Lower lobe of right lung (tissue), 2 donors: Measurements from ENCODE around the gene ANK3. TPM values are rescaled to one million over a fixed set of nuclear protein-coding genes. Genes with fewer than 3 reads are reported as not detected.

ENCODE experiments used
- ATAC-seq, 2 donors: fragments of 200-7000 bp; cut with Tn5 transposase; one replicate each; pipeline ENCODE4 v1.9.1; 2020 to 2022; ENCODE audit warnings: mild to moderate bottlenecking in 2 of 2, moderate library complexity in 2 of 2
- DNase-seq: peaks from one replicate; pipeline ENCODE4 v3.0.0-alpha.2; 2020
- H3K27ac ChIP-seq: fragments of 200-600 bp; one replicate; pipeline ENCODE4 v1.8.0; 2022
- H3K27me3 ChIP-seq: fragments of 200-600 bp; one replicate; pipeline ENCODE4 v1.8.0; 2022; ENCODE audit warnings: low read depth
- H3K36me3 ChIP-seq: fragments of 200-600 bp; one replicate; pipeline ENCODE4 v1.8.0; 2022; ENCODE audit warnings: mild to moderate bottlenecking
- H3K4me1 ChIP-seq: fragments of 200-600 bp; one replicate; pipeline ENCODE4 v1.8.0; 2022
- H3K4me3 ChIP-seq: fragments of 200-600 bp; one replicate; pipeline ENCODE4 v1.8.0; 2022; ENCODE audit warnings: mild to moderate bottlenecking
- H3K9me3 ChIP-seq: fragments of 200-600 bp; one replicate; pipeline ENCODE4 v1.8.0; 2022
- intact Hi-C: fragments of 100-400 bp; cut with DNase I; formaldehyde crosslinking; loops from one replicate; pipeline ENCODE4 v1.11.0; 2022
- total RNA-seq: library from RNA; stranded (reverse); fragmentation: NEBNext Ultra II Directional; extraction: Animal tissue kit (Norgen Biotek cat#: 25700); gene quantifications from one replicate; pipeline ENCODE4 v1.2.1, GENCODE V29; 2021
- TF ChIP-seq, protein P1 (sequence below): fragments of 200-600 bp; IDR thresholded peaks from one replicate; pipeline ENCODE4 v1.8.0; 2022; ENCODE audit warnings: antibody characterized with exemption, mild to moderate bottlenecking
- donor health status: DM: no; HTN: yes; CAD: no; lungs with severe emphysema.

The ANK3 gene
- total RNA-seq, 1 donor from 2014 or later: 75.9 TPM

DNA sequence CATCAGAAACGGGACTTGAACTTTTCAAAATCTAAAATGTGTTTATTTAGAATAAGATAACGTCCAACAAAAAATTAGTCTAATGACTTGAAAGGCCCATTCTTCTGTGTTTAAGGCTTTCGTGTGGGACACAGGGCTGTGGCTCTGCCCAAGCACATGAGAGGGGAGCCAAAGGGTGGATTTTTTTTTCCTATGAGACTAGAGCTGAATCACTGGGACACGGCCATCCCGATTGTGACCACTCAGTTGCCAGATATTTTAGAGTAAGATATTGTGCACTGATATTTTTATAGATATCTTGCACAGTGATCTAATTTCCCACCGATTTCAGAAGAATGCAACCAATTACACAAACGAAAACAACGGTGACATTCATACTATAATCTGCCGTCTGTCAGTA, 99.9 kb downstream of the ANK3 start:
- TF ChIP-seq, protein P1, sequence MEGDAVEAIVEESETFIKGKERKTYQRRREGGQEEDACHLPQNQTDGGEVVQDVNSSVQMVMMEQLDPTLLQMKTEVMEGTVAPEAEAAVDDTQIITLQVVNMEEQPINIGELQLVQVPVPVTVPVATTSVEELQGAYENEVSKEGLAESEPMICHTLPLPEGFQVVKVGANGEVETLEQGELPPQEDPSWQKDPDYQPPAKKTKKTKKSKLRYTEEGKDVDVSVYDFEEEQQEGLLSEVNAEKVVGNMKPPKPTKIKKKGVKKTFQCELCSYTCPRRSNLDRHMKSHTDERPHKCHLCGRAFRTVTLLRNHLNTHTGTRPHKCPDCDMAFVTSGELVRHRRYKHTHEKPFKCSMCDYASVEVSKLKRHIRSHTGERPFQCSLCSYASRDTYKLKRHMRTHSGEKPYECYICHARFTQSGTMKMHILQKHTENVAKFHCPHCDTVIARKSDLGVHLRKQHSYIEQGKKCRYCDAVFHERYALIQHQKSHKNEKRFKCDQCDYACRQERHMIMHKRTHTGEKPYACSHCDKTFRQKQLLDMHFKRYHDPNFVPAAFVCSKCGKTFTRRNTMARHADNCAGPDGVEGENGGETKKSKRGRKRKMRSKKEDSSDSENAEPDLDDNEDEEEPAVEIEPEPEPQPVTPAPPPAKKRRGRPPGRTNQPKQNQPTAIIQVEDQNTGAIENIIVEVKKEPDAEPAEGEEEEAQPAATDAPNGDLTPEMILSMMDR: no peak
- intact Hi-C loops: no loop called here
- DNase-seq: no peak
- Histone ChIP-seq H3K4me3 (no peak overlapping the region), H3K4me1 (peaks cover 15% of the 10 kb centered on the region), H3K36me3 (no peaks in the 10 kb centered on the region), H3K9me3 (no peaks in the 10 kb centered on the region), H3K27ac (no peak overlapping the region), H3K27me3 (no peaks in the 10 kb centered on the region)
- no peak for ATAC-seq

GRCh38 chr10:60288256-60288655, 101.4 kb downstream of the ANK3 start:
- no peaks in the 10 kb centered on the region for H3K36me3 ChIP-seq
- H3K9me3 ChIP-seq: no peaks in the 10 kb centered on the region
- ATAC-seq: no peak
- no peaks in the 10 kb centered on the region for H3K27me3 ChIP-seq
- H3K27ac ChIP-seq: no peak overlapping the region
- no peak overlapping the region for H3K4me3 ChIP-seq
- intact Hi-C loops: no loop called here
- TF ChIP-seq, protein P1: no peak
- DNase-seq: no peak
- peaks cover 17% of the 10 kb centered on the region for H3K4me1 ChIP-seq

DNA sequence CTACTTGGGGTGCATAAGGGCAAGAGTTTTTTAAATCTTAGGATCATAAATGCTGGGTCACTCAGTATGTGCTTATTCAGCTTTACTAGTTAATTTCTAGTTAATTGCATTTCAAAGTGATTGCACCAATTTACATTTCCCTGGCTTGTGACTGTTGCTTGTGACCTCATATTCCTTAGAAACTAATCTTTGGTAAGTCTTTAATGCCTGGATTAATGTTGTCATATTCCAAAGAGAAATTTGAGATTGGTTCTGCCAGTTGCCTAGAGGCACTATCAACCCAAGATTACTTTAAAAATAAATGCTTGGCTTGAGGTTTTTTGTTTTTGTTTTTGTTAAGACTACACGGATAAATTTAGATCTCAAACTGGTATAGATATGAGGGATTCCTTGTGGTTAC, 103.1 kb downstream of the ANK3 start:
- no peak overlapping the region for H3K4me3 ChIP-seq
- TF ChIP-seq, protein P1: no peak
- no peak overlapping the region for H3K27ac ChIP-seq
- no peak for DNase-seq
- no peaks in the 10 kb centered on the region for H3K36me3 ChIP-seq
- peaks cover 11% of the 10 kb centered on the region for H3K4me1 ChIP-seq
- no peaks in the 10 kb centered on the region for H3K27me3 ChIP-seq
- H3K9me3 ChIP-seq: no peaks in the 10 kb centered on the region
- intact Hi-C loops: no loop called here
- ATAC-seq: no peak

DNA sequence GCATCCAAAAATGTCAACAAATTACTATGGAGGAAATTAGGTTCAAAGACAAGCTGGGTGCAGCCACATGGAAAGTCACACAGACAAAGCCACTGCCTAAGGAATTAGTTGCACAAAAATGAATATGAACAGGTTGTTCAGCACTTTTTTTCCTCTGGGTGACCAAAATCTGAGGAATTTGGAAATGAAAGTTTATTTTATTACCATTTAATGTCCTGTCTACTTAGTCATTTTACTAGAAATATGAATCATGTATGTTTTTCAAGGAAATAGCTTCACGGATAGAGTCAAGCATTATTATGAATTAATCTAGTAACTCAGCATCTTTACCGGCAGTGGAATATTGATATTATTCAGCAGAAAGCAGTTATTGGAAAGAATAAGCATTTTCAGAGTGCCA, 106.3 kb downstream of the ANK3 start:
- no peak overlapping the region for H3K27ac ChIP-seq

GRCh38 chr10:60282771-60283353, 106.8 kb downstream of the ANK3 start:
- intact Hi-C loops: no loop called here
- Histone ChIP-seq H3K4me3 (no peak overlapping the region), H3K36me3 (peaks cover 12% of the 10 kb centered on the region), H3K27ac (no peak overlapping the region), H3K4me1 (peaks cover 6% of the 10 kb centered on the region), H3K27me3 (no peaks in the 10 kb centered on the region), H3K9me3 (no peaks in the 10 kb centered on the region)
- ATAC-seq (peak; percentile 83 to 93), DNase-seq (no peak)
- TF ChIP-seq, protein P1: no peak

More for the DNA sequence above, 106.3 kb downstream of the ANK3 start:
- DNase-seq: no peak
- H3K4me3 ChIP-seq: no peak overlapping the region
- TF ChIP-seq, protein P1: no peak
- no peaks in the 10 kb centered on the region for H3K27me3 ChIP-seq
- intact Hi-C loops: no loop called here
- no peaks in the 10 kb centered on the region for H3K9me3 ChIP-seq
- H3K36me3 ChIP-seq: peaks cover 7% of the 10 kb centered on the region
- ATAC-seq: no peak
- H3K4me1 ChIP-seq: peaks cover 6% of the 10 kb centered on the region
